PFSK-1 (cell line): Measurements from ENCODE around the gene HEY2.

Source experiments
- FOXP2 ChIP-seq: optimal IDR thresholded peaks from 2 replicates; pipeline ENCODE3; 2011; ENCODE audit warnings: borderline replicate concordance, control low read depth, inconsistent platforms; ENCODE audit not compliant: insufficient read depth; ENCODE audit errors: extremely low read length, extremely low read depth
- POLR2AphosphoS5 ChIP-seq: IDR thresholded peaks from 2 replicates; pipeline ENCODE4 v1.6.1; 2012; ENCODE audit warnings: low read depth, mild to moderate bottlenecking, control low read depth, low read length, moderate library complexity
- SIN3A ChIP-seq: IDR thresholded peaks from 2 replicates; pipeline ENCODE4 v1.6.1; 2012; ENCODE audit warnings: mild to moderate bottlenecking, low read length, moderate library complexity, borderline replicate concordance; ENCODE audit not compliant: insufficient read depth
- TAF1 ChIP-seq: IDR thresholded peaks from 2 replicates; pipeline ENCODE4 v1.6.1; 2012; ENCODE audit warnings: low read length, control low read depth, borderline replicate concordance; ENCODE audit not compliant: insufficient read depth
- TF ChIP-seq, protein P1 (sequence below), 2 experiments: IDR thresholded peaks; 2 replicates each; pipeline versions ENCODE4 v1.6.1 to v1.8.0; 2011 to 2012; ENCODE audit warnings: low read depth in 2 of 2, low read length in 2 of 2, control low read depth in 1 of 2, inconsistent platforms in 1 of 2, mild to moderate bottlenecking in 1 of 2, moderate library complexity in 1 of 2; ENCODE audit not compliant: insufficient read depth in 1 of 2

- TF ChIP-seq, protein P1, sequence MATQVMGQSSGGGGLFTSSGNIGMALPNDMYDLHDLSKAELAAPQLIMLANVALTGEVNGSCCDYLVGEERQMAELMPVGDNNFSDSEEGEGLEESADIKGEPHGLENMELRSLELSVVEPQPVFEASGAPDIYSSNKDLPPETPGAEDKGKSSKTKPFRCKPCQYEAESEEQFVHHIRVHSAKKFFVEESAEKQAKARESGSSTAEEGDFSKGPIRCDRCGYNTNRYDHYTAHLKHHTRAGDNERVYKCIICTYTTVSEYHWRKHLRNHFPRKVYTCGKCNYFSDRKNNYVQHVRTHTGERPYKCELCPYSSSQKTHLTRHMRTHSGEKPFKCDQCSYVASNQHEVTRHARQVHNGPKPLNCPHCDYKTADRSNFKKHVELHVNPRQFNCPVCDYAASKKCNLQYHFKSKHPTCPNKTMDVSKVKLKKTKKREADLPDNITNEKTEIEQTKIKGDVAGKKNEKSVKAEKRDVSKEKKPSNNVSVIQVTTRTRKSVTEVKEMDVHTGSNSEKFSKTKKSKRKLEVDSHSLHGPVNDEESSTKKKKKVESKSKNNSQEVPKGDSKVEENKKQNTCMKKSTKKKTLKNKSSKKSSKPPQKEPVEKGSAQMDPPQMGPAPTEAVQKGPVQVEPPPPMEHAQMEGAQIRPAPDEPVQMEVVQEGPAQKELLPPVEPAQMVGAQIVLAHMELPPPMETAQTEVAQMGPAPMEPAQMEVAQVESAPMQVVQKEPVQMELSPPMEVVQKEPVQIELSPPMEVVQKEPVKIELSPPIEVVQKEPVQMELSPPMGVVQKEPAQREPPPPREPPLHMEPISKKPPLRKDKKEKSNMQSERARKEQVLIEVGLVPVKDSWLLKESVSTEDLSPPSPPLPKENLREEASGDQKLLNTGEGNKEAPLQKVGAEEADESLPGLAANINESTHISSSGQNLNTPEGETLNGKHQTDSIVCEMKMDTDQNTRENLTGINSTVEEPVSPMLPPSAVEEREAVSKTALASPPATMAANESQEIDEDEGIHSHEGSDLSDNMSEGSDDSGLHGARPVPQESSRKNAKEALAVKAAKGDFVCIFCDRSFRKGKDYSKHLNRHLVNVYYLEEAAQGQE (IDR thresholded peaks at IDR 0.05; ENCODE audit: insufficient read depth in 1 of 2, low read depth in 2 of 2, low read length in 2 of 2) = no peak
- TF ChIP-seq POLR2AphosphoS5 (no peak), FOXP2 (no peak), TAF1 (no peak), SIN3A (no peak)
Measured at GRCh38 chr6:125759959-125760457, 10.6 kb downstream of the HEY2 start.
